MV-4-11 (cell line): ENCODE data around the gene IL3.

Experiments used
- DNase-seq: peaks from one replicate; lab custom pipeline; 2025; lab: John Stamatoyannopoulos, UW

Gene IL3

GRCh38 chr5:132056610-132057497 lies 3.6 kb upstream of the IL3 start:
- DNase-seq: no peak

- DNase-seq: no peak
These were observed 2.8 kb upstream of the IL3 start for GRCh38 chr5:132057498-132058255.

- DNase-seq: no peak
These were observed 1.8 kb upstream of the IL3 start for GRCh38 chr5:132058646-132059042.

GRCh38 chr5:132059043-132059695 lies 1.3 kb upstream of the IL3 start:
- DNase-seq: no peak

- no peak for DNase-seq
These were observed 557 bp upstream of the IL3 start for GRCh38 chr5:132059696-132060500.

- peak; percentile 78 for DNase-seq
These were observed 2.8 kb downstream of the IL3 start for GRCh38 chr5:132063090-132063911.

GRCh38 chr5:132064140-132064539 lies 3.7 kb downstream of the IL3 start:
- no peak for DNase-seq

- DNase-seq: peak; percentile 65
These were observed 4.4 kb downstream of the IL3 start for GRCh38 chr5:132064738-132065331.

GRCh38 chr5:132065351-132065937 lies 5.0 kb downstream of the IL3 start:
- DNase-seq: peak; percentile 50

GRCh38 chr5:132065951-132066701 lies 5.7 kb downstream of the IL3 start:
- DNase-seq: no peak

- DNase-seq: no peak
These were observed 6.4 kb downstream of the IL3 start for GRCh38 chr5:132066871-132067270.

- no peak for DNase-seq
These were observed 7.0 kb downstream of the IL3 start for GRCh38 chr5:132067451-132067850.

- DNase-seq: no peak
These were observed 7.7 kb downstream of the IL3 start for GRCh38 chr5:132067941-132068808.

- peak; percentile 85 for DNase-seq
These were observed 9.1 kb downstream of the IL3 start for GRCh38 chr5:132069561-132069960.

GRCh38 chr5:132069994-132070393 lies 9.5 kb downstream of the IL3 start:
- no peak for DNase-seq

- DNase-seq: peak; percentile 45
These were observed 10.2 kb downstream of the IL3 start for GRCh38 chr5:132070460-132071337.

- DNase-seq: no peak
These were observed 10.9 kb downstream of the IL3 start for GRCh38 chr5:132071338-132071707.
